ENCODE measurements around the gene NAGA. TPM values are rescaled to one million over a fixed set of nuclear protein-coding genes. Genes with fewer than 3 reads are reported as not detected.
A peak's percentile ranks its signal among the peaks of the same experiment; 100 is the strongest.

The NAGA gene
- polyA plus RNA-seq, 2 of the 4 experiments (the other 2 are of a cell fraction): 6.6 to 8.9 TPM

DNA sequence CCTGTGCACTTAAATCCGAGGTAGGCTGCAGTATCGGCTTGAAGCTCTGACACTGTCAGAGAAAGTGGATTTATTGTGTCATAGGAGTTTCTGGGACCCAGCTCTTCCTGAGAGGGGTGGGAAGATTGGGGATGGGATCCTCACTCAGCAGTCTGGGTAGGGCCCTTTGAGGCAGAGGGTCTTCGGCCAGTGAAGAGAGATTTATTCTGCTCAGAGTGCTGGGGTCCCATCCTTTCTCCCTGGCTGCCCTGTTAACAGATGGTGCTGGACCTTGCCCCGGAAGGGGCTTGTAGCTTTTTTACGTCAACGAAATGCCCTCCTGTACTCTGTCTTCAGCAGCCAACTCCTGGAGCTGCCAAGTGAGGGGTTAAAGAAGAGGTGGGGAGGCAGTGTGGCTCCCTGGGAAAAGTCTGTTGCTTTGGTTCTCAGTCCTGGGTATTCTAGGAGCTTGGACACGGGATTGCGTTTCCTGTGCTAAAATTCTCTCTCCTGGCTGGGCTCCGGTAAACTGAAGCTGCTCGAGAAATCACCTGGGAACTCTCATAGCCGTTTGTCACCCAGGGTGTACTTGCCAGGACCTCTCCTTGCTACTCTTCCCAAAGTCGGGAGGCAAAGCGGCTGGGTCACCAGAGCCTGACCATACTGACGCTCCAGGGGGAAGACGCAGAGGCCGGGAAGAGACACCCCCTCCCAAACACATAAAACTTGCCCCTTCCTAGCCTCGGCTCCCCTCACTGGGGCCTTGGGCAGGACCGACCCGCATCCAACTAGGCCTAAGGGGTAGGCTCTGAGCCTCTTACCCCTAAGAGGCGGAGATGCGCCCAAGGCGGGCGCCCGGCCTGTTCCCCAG lies 8.1 kb upstream of the NAGA start:
- peak overlapping the region; percentile 62 for H3K4me3 ChIP-seq
- peaks cover 7% of the 10 kb centered on the region; the same call in 1 of the 3 replicates for H3K9me3 ChIP-seq
- H3K4me2 ChIP-seq: peak overlapping the region; percentile 74
- TF ChIP-seq, protein P1, sequence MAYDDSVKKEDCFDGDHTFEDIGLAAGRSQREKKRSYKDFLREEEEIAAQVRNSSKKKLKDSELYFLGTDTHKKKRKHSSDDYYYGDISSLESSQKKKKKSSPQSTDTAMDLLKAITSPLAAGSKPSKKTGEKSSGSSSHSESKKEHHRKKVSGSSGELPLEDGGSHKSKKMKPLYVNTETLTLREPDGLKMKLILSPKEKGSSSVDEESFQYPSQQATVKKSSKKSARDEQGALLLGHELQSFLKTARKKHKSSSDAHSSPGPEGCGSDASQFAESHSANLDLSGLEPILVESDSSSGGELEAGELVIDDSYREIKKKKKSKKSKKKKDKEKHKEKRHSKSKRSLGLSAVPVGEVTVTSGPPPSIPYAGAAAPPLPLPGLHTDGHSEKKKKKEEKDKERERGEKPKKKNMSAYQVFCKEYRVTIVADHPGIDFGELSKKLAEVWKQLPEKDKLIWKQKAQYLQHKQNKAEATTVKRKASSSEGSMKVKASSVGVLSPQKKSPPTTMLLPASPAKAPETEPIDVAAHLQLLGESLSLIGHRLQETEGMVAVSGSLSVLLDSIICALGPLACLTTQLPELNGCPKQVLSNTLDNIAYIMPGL (CRISPR knock-in tag; IDR thresholded peaks at IDR 0.05; ENCODE audit: borderline replicate concordance): no peak
- TF ChIP-seq, protein P2, sequence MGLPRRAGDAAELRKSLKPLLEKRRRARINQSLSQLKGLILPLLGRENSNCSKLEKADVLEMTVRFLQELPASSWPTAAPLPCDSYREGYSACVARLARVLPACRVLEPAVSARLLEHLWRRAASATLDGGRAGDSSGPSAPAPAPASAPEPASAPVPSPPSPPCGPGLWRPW (IDR thresholded peaks at IDR 0.05): no peak
- TF ChIP-seq NR3C1 (IDR thresholded peaks at IDR 0.05) (no peak), SREBF2 (IDR thresholded peaks at IDR 0.05) (no peak), ESRRA (IDR thresholded peaks at IDR 0.05; ENCODE audit: borderline replicate concordance, low read length) (no peak), FOXS1 (CRISPR knock-in tag; IDR thresholded peaks at IDR 0.05) (no peak)
- no peak for DNase-seq (ENCODE audit: low read depth in 1 of 2, low spot score in 1 of 2)
- ChIA-PET CTCF (interaction anchor here (1.0 to 4.4 kb wide), 4 partner anchors 12 to 366 kb away, joined by 4 to 23 read pairs (median 5); partner anchors contain the start of gene NDUFA6), POLR2A (interaction anchor here (1.0 to 1.7 kb wide), 3 partner anchors 12 to 366 kb away, joined by 3 to 18 read pairs (median 5); partner anchors contain the start of genes NDUFA6 and WBP2NL)
- peaks cover 3% of the 10 kb centered on the region; the same call in 1 of the 3 replicates for H3K4me1 ChIP-seq
- peak in 1 of 2 experiments; percentile 2; a peak in 2 of 6 replicates for ATAC-seq
- H3K27ac ChIP-seq: peak overlapping the region; percentile 85 to 92
- WGBS (ENCODE audit: missing lambda C conversion rate): 92% methylated on average over 18 of the region's 24 CpGs
- no peak for FAIRE-seq

DNA sequence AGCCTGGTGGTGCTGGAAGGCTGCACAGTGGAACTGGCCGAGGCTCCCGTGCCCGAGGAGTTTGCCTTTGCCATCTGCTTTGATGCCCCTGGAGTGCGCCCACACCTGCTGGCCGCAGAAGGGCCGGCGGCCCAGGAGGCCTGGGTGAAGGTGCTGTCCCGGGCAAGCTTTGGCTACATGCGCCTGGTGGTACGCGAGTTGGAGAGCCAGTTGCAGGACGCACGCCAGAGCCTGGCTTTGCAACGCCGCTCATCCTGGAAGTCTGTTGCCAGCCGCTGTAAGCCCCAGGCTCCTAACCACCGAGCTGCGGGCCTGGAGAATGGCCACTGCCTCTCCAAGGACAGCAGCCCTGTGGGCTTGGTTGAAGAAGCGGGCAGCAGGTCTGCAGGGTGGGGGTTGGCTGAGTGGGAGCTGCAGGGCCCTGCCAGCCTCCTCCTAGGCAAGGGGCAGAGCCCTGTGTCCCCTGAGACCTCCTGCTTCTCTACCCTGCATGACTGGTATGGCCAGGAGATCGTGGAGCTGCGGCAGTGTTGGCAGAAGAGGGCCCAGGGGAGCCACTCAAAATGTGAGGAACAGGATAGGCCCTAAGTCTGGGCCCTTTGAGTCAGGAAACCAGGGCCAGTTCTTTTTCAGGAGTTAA lies 7.0 kb upstream of the NAGA start:
- H3K4me3 ChIP-seq: no peak overlapping the region
- WGBS (ENCODE audit: missing lambda C conversion rate): 100% methylated on average over 2 of the region's 21 CpGs
- ATAC-seq (no peak), FAIRE-seq (no peak), DNase-seq (ENCODE audit: low read depth in 1 of 2, low spot score in 1 of 2) (no peak)
- H3K27ac ChIP-seq: no peak overlapping the region
- CTCF ChIA-PET: interaction anchor here (4.4 kb wide), 1 partner anchor 13 kb away, joined by 23 read pairs; the partner anchor contains the start of gene NDUFA6
- POLR2A ChIA-PET: no interaction called here
- H3K9me3 ChIP-seq: peaks cover 7% of the 10 kb centered on the region; the same call in 1 of the 3 replicates
- TF ChIP-seq CBX2 (IDR thresholded peaks at IDR 0.05; ENCODE audit: borderline replicate concordance, low read depth): no peak
- no peak for TF ChIP-seq HOXA7 (CRISPR knock-in tag; IDR thresholded peaks at IDR 0.05)
- TF ChIP-seq JUNB (IDR thresholded peaks at IDR 0.05): no peak
- no peak for TF ChIP-seq TFCP2L1 (CRISPR knock-in tag; IDR thresholded peaks at IDR 0.05)
- no peak for TF ChIP-seq SMC3 (IDR thresholded peaks at IDR 0.05)
- TF ChIP-seq MAZ (IDR thresholded peaks at IDR 0.05; ENCODE audit: borderline replicate concordance, low read depth, low read length): no peak
- TF ChIP-seq HDAC2 (IDR thresholded peaks at IDR 0.05): no peak
- no peak for TF ChIP-seq NPAS2 (CRISPR knock-in tag; IDR thresholded peaks at IDR 0.05; ENCODE audit: borderline replicate concordance)
- no peak for TF ChIP-seq JUN (IDR thresholded peaks at IDR 0.05)
- no peak for TF ChIP-seq CHD4 (IDR thresholded peaks at IDR 0.05; ENCODE audit: borderline replicate concordance)
- TF ChIP-seq, protein P3, sequence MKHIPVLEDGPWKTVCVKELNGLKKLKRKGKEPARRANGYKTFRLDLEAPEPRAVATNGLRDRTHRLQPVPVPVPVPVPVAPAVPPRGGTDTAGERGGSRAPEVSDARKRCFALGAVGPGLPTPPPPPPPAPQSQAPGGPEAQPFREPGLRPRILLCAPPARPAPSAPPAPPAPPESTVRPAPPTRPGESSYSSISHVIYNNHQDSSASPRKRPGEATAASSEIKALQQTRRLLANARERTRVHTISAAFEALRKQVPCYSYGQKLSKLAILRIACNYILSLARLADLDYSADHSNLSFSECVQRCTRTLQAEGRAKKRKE (CRISPR knock-in tag; IDR thresholded peaks at IDR 0.05; ENCODE audit: low read depth): no peak
- no peak for TF ChIP-seq BHLHE40 (IDR thresholded peaks at IDR 0.05; ENCODE audit: low read depth, low read length)
- TF ChIP-seq CEBPB (IDR thresholded peaks at IDR 0.05): no peak
- TF ChIP-seq KDM5A (IDR thresholded peaks at IDR 0.05): no peak
- H3K4me1 ChIP-seq: peaks cover 3% of the 10 kb centered on the region; the same call in 1 of the 3 replicates
- no peak overlapping the region for H3K4me2 ChIP-seq

All from A549 (cell line).